Measurements from ENCODE around the gene RASGRP3. TPM values are rescaled to one million over a fixed set of nuclear protein-coding genes. Genes with fewer than 3 reads are reported as not detected.

RASGRP3 gene
- total RNA-seq, 1 donor from 2014 or later = 7.8 TPM

Other genes with a start within 250 kb of the RASGRP3 start
- gene FAM98A, start 122.7 kb downstream of the RASGRP3 start, total RNA-seq = 51.2 and 55.8 TPM in 2 replicates